NCI-H526 treated with DMSO at 0.1 percent for 48 hours (cell line): Measurements from ENCODE around the gene GDF10.

Source experiments
- DNase-seq: peaks from one replicate; lab custom pipeline; 2025; lab: John Stamatoyannopoulos, UW

GDF10 gene

DNA sequence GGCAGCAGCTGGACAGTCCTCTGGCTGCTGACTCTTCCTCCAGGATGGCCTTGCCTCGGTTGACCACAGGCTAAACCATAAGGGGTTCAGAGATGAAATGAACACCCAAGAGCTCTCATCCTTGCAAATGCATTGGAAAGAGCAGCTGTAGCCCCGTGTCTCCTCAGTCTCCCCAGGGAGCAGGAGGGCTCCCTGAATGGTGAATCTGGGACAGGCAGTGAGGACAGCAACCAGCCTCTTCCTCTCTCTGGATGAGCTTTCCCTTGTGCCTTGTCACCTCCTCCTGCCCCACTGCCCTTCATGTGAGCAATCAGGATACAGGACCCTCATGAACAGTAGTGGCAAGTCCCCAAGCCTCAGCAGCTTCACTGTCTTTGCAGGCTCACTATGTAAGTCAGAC, 23.9 kb upstream of the GDF10 start:
- no peak for DNase-seq

GRCh38 chr10:47276576-47277351, 23.2 kb upstream of the GDF10 start:
- DNase-seq = no peak

GRCh38 chr10:47277352-47278151, 22.4 kb upstream of the GDF10 start:
- DNase-seq = no peak

DNA sequence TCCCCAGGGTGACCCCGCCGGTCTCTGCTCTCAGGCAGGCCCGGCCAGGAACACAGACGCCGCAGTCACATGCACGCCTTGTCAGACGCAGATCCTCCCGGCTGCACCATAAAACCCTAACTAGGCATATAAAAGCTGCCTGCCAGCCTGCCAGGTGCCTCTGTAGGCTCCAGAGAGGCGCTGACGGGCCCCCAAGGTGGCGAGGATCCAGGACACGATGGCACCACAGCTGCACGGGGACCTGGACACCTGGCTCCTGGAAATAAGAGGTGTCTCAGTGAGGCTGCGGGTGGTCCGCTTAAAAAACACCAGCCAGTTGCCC, 21.9 kb upstream of the GDF10 start:
- no peak for DNase-seq

- DNase-seq = no peak
Observed at GRCh38 chr10:47278720-47279119, 21.3 kb upstream of the GDF10 start.

DNA sequence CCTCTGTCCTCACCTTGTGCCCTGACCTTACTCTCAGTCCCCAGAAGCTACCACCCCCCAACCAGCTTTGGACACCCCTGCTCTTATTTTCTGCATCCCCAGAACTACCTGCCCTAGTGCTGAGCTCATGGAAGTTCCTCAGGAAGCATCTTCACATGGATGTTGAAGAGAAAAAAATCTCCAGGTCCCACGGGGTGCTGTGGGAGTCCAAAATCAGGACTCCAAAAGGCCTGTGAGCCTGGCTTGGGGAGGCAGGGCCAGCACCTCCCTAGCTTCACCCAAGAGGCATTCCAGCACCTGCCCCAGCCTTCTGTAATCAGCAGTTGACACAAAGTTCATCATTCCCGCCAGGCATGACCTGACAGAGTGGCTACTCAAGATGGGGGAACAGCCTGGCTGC, 20.7 kb upstream of the GDF10 start:
- DNase-seq = no peak

- no peak for DNase-seq
Observed at GRCh38 chr10:47282005-47282656, 17.9 kb upstream of the GDF10 start.

GRCh38 chr10:47282657-47283018, 17.4 kb upstream of the GDF10 start:
- no peak for DNase-seq

DNA sequence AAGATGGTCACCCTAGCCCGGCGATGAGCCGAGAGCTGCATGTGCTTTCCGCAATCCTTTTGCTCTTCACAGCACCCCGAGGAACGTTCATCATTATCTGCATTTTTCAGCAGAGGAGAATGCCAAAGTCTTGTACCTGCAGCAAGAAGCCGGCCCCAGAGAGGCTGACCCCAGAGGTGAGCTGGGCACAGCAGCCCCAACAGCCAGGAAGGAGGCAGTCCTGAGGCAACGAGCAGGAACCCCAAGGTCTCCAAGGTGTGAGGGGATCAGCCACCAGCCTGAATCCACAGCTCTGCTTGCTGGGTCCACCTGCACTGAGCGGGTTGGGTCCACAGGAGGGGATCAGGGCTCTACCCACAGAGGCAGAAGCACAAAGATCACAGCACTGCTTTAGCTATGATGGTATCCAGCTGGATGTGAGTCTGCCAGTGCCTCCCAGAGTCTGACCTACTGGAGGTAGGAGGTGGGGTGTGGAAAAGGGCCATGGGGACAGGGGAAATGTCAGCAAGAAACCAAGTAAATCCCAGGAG, 16.8 kb upstream of the GDF10 start:
- no peak for DNase-seq

- no peak for DNase-seq
Observed at GRCh38 chr10:47283848-47284247, 16.1 kb upstream of the GDF10 start.

DNA sequence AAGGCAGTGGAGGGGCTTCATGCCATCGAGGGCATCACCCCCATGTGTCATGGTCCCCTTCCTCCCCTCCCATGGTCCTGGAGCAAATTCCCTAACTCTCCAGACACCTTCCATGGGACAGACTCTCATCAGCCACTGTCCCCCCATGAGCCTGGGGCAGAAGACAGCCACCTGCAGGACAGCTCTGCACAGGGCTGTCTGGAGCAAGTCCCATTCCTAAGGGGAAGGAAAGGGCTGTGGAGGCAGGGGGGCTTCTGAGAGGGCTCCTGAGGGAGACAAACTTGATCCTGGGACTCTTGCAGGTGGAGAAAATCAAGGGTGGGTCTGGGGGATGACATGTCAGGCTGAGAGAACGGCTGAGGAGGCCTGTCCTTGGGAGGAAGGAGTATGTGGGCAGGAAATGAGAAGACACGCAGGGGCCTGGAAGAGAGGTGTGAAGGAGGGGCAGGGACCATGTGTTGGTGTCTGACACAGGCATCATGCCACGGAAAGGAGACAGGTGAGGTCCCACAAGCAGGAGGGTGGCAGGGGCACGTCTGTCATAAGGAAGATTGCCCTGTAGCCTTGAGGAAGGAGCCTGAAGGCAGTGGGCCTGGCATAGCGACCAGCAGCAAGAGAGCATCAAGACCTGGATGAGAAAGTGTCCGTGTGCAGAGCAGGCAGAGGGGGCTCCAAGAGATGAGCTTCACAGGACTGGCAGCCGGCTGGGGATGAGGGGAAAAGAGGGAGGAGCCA, 14.4 kb upstream of the GDF10 start:
- no peak for DNase-seq

- no peak for DNase-seq
Observed at GRCh38 chr10:47286116-47286505, 13.9 kb upstream of the GDF10 start.

- no peak for DNase-seq
Observed at GRCh38 chr10:47286591-47287315, 13.2 kb upstream of the GDF10 start.

- no peak for DNase-seq
Observed at GRCh38 chr10:47287365-47287802, 12.6 kb upstream of the GDF10 start.

DNA sequence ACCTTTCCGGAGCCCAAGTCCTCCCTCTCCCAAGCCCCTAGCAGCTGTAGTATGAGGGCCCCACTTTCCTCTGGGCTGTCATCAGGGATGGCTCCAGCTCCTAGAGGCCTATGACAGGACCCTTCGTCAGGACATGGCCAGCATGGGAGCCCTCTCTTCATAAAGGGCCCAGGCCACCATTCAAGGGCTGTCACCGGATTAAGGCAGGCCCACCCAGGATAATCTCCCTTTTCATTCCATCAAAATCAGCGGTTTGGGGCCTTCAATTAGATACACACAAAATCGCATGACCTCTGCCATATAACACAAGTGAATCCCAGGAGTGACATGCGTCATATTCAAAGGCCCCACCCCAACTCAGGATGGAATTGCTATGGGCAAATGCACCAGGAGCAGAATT, 12.2 kb upstream of the GDF10 start:
- DNase-seq = no peak

- no peak for DNase-seq
Observed at GRCh38 chr10:47288236-47288635, 11.8 kb upstream of the GDF10 start.

GRCh38 chr10:47288916-47289495, 11.0 kb upstream of the GDF10 start:
- no peak for DNase-seq

DNA sequence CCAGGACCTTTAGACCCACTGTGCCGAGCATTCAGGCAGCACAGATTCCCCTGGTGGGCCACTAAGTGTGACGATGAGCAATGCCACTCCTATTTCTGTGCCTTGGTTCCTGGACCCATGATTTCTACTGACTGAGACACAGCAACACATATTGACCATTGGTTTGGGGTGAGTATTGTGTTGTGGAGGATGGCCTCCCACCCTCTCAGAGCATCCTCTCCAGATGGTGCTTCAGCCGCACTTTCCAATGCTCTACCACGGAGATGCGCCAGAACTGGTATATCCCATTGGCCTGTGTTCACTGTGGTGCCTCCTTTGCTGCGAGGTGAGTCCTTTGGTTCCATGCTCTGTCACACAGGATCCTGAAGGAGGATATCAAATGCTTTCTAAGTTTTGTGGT, 10.1 kb upstream of the GDF10 start:
- no peak for DNase-seq

GRCh38 chr10:47290338-47290737, 9.7 kb upstream of the GDF10 start:
- DNase-seq = no peak

- DNase-seq = no peak
Observed at GRCh38 chr10:47291682-47292081, 8.3 kb upstream of the GDF10 start.

- no peak for DNase-seq
Observed at GRCh38 chr10:47294057-47294456, 5.9 kb upstream of the GDF10 start.
